GM13977 (cell line): Measurements from ENCODE around the gene TMIGD3.
A peak's percentile ranks its signal among the peaks of the same experiment; 100 is the strongest.

Source experiments
- DNase-seq: peaks from one replicate; pipeline ENCODE4 v3.0.0; 2012; ENCODE audit warnings: low spot score
- in situ Hi-C: fragments of 300-500 bp; cut with MboI; formaldehyde crosslinking; loops from one replicate; pipeline ENCODE4 v1.12.0; 2022; ENCODE audit warnings: low sequenced_read_pairs, low pct_unique_long_range_greater_than_20kb, mixed read lengths, inconsistent platforms; ENCODE audit not compliant: unreplicated experiment
- TF ChIP-seq, protein P1 (sequence below): IDR thresholded peaks from 2 replicates; pipeline ENCODE4 v1.5.1; 2012; ENCODE audit warnings: mild to moderate bottlenecking, control low read depth; ENCODE audit not compliant: insufficient read depth; ENCODE audit errors: extremely low read depth, missing control alignments

Gene TMIGD3

DNA sequence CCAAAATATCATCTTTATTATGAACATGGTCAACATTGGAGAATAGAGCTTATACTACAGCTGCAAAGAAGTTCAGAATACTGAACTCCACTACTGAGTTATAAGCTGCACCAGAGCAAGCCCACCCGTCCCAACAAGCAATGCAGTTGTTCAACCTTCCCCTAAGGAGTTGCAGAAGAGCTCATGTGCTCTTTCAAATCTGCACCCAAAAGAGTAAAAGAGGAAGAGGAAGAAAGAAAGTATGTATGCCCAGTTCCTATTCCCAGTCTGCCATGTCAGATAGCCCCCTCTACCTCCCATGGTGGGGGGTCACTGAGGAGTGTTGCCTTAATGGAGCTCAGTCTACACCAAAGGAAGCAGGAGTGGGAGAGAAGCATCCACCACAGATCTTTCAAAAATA is 22.8 kb downstream of the TMIGD3 start:
- no peak for DNase-seq
- TF ChIP-seq, protein P1, sequence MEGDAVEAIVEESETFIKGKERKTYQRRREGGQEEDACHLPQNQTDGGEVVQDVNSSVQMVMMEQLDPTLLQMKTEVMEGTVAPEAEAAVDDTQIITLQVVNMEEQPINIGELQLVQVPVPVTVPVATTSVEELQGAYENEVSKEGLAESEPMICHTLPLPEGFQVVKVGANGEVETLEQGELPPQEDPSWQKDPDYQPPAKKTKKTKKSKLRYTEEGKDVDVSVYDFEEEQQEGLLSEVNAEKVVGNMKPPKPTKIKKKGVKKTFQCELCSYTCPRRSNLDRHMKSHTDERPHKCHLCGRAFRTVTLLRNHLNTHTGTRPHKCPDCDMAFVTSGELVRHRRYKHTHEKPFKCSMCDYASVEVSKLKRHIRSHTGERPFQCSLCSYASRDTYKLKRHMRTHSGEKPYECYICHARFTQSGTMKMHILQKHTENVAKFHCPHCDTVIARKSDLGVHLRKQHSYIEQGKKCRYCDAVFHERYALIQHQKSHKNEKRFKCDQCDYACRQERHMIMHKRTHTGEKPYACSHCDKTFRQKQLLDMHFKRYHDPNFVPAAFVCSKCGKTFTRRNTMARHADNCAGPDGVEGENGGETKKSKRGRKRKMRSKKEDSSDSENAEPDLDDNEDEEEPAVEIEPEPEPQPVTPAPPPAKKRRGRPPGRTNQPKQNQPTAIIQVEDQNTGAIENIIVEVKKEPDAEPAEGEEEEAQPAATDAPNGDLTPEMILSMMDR: no peak
- in situ Hi-C loops: no loop called here

DNA sequence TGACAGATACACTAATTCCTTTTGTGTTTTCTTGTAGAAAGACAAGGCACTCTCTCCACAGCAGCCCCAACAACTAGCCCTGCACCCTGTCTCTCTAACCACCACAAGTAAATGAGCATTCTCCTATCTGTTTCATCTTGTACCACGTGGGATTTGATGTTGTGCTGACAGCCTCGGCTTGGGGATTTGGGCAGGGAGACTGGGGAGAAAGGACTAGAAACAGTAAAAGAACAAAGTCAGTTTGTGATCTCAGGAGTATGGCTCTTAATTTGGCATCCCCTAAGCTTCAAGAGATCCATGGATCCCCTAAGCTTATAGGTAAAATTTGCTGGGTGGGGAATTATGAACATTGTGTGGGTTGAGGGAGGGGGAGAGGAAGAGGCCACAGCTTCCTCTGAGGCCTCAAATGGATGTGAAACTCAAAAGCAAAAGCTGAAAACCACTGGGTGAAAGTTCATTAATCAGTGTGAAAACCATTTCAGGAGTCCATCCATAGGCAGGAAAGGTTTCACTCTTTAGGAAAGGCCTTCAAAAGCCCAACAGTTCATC is 26.6 kb downstream of the TMIGD3 start:
- in situ Hi-C loops: no loop called here
- TF ChIP-seq, protein P1: no peak
- peak; percentile 40 for DNase-seq

DNA sequence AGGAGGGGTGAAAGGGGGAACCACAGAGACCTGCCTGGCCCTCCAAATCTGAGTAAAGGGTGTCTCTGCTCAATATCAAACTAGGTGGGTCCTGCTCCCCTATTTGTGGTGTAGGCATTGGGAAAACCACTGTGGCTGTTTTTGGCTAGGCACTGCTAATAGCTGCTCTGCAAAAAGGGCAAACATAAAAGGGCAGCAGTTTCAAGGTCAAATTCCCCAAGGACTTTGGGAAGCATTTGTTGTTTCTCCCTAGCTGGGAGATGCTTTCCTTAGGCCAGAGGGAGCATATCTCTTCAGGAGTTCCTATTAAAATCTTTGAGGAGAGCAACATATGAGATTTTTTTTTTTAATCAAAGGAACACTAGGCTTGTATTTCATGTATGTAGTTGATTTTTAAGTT is 27.2 kb downstream of the TMIGD3 start:
- TF ChIP-seq, protein P1: no peak
- DNase-seq: no peak
- in situ Hi-C loops: no loop called here

DNA sequence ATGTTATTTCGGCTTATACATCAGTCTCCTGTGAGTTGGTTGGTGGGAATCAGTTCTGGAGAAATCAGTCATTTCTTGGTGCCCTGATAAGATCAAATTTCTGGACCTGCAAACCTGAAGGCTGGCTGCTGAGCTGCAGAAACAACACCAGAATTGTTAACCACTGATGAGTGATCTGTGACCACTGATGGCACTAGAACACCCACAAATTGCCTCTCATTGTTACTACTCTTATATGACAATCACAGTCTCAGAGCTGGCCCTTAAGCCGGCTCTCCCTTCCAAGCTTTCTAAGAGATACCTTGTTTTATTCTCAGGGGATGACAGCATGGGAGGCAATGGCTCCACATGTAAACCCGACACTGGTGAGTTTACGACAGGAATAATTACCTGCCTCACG is 27.7 kb downstream of the TMIGD3 start:
- peak; percentile 22 for DNase-seq
- TF ChIP-seq, protein P1: no peak
- in situ Hi-C loops: no loop called here

DNA sequence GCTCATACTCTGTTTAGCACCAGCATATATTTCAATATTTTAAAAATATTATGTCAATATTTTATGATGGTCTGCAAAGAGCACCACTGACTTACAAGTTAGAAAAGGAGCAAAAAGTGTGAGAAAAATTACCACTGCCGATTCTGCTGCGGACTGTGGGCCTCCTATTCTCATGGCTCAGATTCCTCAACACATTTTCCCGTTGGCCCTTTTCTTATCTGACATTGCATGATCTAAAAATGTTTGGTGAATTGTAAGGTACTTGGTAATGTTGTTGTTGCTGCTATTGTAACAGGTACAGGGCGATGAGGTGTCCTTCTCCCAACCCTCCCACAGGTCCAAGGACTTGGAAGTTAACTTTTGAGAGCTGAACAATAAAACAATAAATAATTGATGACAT is 28.9 kb downstream of the TMIGD3 start:
- TF ChIP-seq, protein P1: no peak
- no peak for DNase-seq
- in situ Hi-C loops: no loop called here

DNA sequence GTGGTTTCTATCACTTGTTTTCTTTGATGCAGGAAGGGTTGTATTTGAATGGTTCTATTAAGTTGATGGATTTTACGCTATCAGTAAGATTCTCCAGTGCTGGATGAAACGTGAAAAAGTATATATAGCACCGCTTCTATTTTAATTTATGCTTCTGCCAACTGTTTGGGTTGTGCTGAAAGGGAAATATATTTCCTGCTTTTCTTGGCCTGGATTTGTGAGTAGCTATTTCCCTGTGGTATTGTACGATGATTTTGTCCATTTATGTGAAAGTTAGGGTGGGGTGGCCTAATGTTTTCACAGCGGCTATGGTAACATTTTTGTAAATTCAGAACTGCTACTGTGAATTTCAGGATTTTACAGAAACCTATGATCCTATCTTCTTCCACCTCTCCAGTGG is 29.3 kb downstream of the TMIGD3 start:
- in situ Hi-C loops: no loop called here
- TF ChIP-seq, protein P1: no peak
- DNase-seq: no peak

DNA sequence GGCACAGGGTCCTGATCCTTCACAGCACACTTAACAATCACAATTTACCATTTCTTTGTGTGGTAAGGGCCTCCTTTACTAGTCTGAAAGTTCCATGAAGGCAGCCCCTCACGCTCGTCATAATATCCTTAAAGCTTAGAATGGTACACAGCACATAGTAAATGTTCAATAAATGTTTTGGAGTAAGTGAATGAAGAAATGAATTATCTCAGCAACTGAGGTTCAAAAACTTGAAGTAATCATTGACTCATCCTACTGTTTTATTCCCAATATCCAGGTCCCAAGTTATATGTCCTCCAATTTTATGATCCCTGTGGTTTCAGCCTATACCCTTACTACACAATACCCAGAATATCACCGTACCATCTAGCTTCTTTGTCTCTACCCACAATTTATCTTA is 31.9 kb downstream of the TMIGD3 start:
- TF ChIP-seq, protein P1: no peak
- no peak for DNase-seq
- in situ Hi-C loops: no loop called here
